Loucy (cell line): ENCODE results near the gene LASP1.
"Not testable (repeated sequence)": the region's sequence is repeated elsewhere in the genome, so short reads cannot be mapped to it uniquely, and the experiment has no call there.

ENCODE experiments used
- H2AFZ ChIP-seq: fragments of 200-600 bp; sonication (generic); 2 replicates; pipeline ENCODE4 v1.6.0; 2016; ENCODE audit warnings: antibody characterized with exemption, mild to moderate bottlenecking, low read length, moderate library complexity
- H3F3A ChIP-seq: fragments of 200-600 bp; 2 replicates; pipeline ENCODE4 v1.6.0; 2016; ENCODE audit warnings: antibody characterized with exemption, low read depth, mild to moderate bottlenecking
- H3K27me3 ChIP-seq: fragments of 200-600 bp; sonication (generic); 2 replicates; pipeline ENCODE4 v1.6.1; 2014; ENCODE audit warnings: low read length, mild to moderate bottlenecking; ENCODE audit not compliant: insufficient read depth, poor library complexity, severe bottlenecking
- H3K36me3 ChIP-seq: fragments of 200-600 bp; sonication (generic); 2 replicates; pipeline ENCODE4 v1.6.1; 2016; ENCODE audit warnings: low read length; ENCODE audit not compliant: insufficient read depth
- H3K4me1 ChIP-seq: fragments of 200-600 bp; sonication (generic); 2 replicates; pipeline ENCODE4 v1.5.1; 2014; ENCODE audit warnings: low read length, mild to moderate bottlenecking; ENCODE audit not compliant: insufficient read depth, poor library complexity, severe bottlenecking
- H3K4me2 ChIP-seq: fragments of 200-600 bp; sonication (generic); 2 replicates; pipeline ENCODE4 v1.6.0; 2014; ENCODE audit warnings: antibody characterized with exemption, low read length, low read depth, mild to moderate bottlenecking; ENCODE audit not compliant: poor library complexity, severe bottlenecking
- H3K4me3 ChIP-seq: fragments of 200-600 bp; sonication (generic); 2 replicates; pipeline ENCODE4 v1.5.1; 2014; ENCODE audit warnings: low read length, mild to moderate bottlenecking, mixed read lengths; ENCODE audit not compliant: poor library complexity, severe bottlenecking
- H3K79me2 ChIP-seq: fragments of 200-600 bp; sonication (generic); 2 replicates; pipeline ENCODE4 v1.6.1; 2014; ENCODE audit warnings: low read length; ENCODE audit not compliant: insufficient read depth
- H3K9ac ChIP-seq: fragments of 200-600 bp; sonication (generic); 2 replicates; pipeline ENCODE4 v1.6.0; 2014; ENCODE audit warnings: mild to moderate bottlenecking, low read depth, low read length, moderate library complexity; ENCODE audit not compliant: poor library complexity, severe bottlenecking
- H3K9me2 ChIP-seq: fragments of 200-600 bp; sonication (generic); replicated peaks from 2 replicates; pipeline ENCODE4 v1.6.1; 2016; ENCODE audit warnings: low read depth, low read length, mixed read lengths
- H3K9me3 ChIP-seq: fragments of 200-600 bp; sonication (generic); 2 replicates; pipeline ENCODE4 v1.6.1; 2014; ENCODE audit warnings: mild to moderate bottlenecking, antibody characterized with exemption, low read length, low read depth; ENCODE audit not compliant: insufficient read depth
- H4K20me1 ChIP-seq: fragments of 200-600 bp; sonication (generic); 2 replicates; pipeline ENCODE4 v1.6.0; 2014; ENCODE audit warnings: antibody characterized with exemption, low read length, mild to moderate bottlenecking; ENCODE audit not compliant: insufficient read depth, poor library complexity, severe bottlenecking
- CTCF ChIP-seq: fragments of 200-600 bp; sonication (generic); conservative IDR thresholded peaks from 2 replicates; pipeline ENCODE4 v1.5.1; 2014; ENCODE audit warnings: mild to moderate bottlenecking, antibody characterized with exemption, low read length
- EZH2phosphoT487 ChIP-seq: fragments of 200-600 bp; IDR thresholded peaks from 2 replicates; pipeline ENCODE4 v1.6.1; 2018; ENCODE audit warnings: antibody characterized with exemption, mild to moderate bottlenecking, moderate library complexity, borderline replicate concordance

Gene LASP1

GRCh38 chr17:38910325-38910724, 40.5 kb downstream of the LASP1 start:
- Histone ChIP-seq H4K20me1 (peaks cover 16% of the 10 kb centered on the region), H3K9ac (no peak overlapping the region), H3K27me3 (no peaks in the 10 kb centered on the region), H3K79me2 (peaks cover 63% of the 10 kb centered on the region), H3K9me2 (no peaks in the 10 kb centered on the region), H3K4me3 (no peak overlapping the region), H2AFZ (no peak overlapping the region), H3K4me2 (no peak overlapping the region), H3K36me3 (peaks cover 69% of the 10 kb centered on the region; the same call in 1 of the 2 replicates), H3K9me3 (no peaks in the 10 kb centered on the region), H3F3A (no peaks in the 10 kb centered on the region), H3K4me1 (peaks cover 6% of the 10 kb centered on the region)
- TF ChIP-seq EZH2phosphoT487: no peak
- no peak for TF ChIP-seq CTCF

- Histone ChIP-seq H3F3A (no peaks in the 10 kb centered on the region), H3K27me3 (no peaks in the 10 kb centered on the region), H3K79me2 (peaks cover 54% of the 10 kb centered on the region), H2AFZ (no peak overlapping the region), H3K9ac (no peak overlapping the region), H4K20me1 (peaks cover 10% of the 10 kb centered on the region), H3K4me2 (no peak overlapping the region), H3K9me3 (no peaks in the 10 kb centered on the region), H3K9me2 (no peaks in the 10 kb centered on the region), H3K4me3 (no peak overlapping the region), H3K36me3 (peaks cover 75% of the 10 kb centered on the region; the same call in 1 of the 2 replicates), H3K4me1 (peaks cover 6% of the 10 kb centered on the region)
- TF ChIP-seq CTCF (no peak), EZH2phosphoT487 (no peak)
These were observed 41.3 kb downstream of the LASP1 start for GRCh38 chr17:38911081-38911730.

GRCh38 chr17:38911731-38912081, 41.8 kb downstream of the LASP1 start:
- H2AFZ ChIP-seq, H3K4me3 ChIP-seq, H3K9me3 ChIP-seq, H3K4me2 ChIP-seq, H3K27me3 ChIP-seq, H3F3A ChIP-seq, H3K9ac ChIP-seq, H3K9me2 ChIP-seq, H3K4me1 ChIP-seq: not testable (repeated sequence)
- peaks cover 10% of the 10 kb centered on the region for H4K20me1 ChIP-seq
- H3K79me2 ChIP-seq: peaks cover 50% of the 10 kb centered on the region
- H3K36me3 ChIP-seq: peaks cover 77% of the 10 kb centered on the region; the same call in 1 of the 2 replicates

GRCh38 chr17:38912221-38912813, 42.5 kb downstream of the LASP1 start:
- peaks cover 77% of the 10 kb centered on the region; the same call in 1 of the 2 replicates for H3K36me3 ChIP-seq
- no peaks in the 10 kb centered on the region for H3K9me3 ChIP-seq
- peaks cover 44% of the 10 kb centered on the region for H3K79me2 ChIP-seq

More at GRCh38 chr17:38912221-38912813, 42.5 kb downstream of the LASP1 start:
- no peaks in the 10 kb centered on the region for H3F3A ChIP-seq
- H3K9me2 ChIP-seq: no peaks in the 10 kb centered on the region
- H2AFZ ChIP-seq: no peak overlapping the region
- H4K20me1 ChIP-seq: peaks cover 7% of the 10 kb centered on the region
- H3K9ac ChIP-seq: no peak overlapping the region
- no peak overlapping the region for H3K4me3 ChIP-seq
- no peaks in the 10 kb centered on the region for H3K27me3 ChIP-seq
- TF ChIP-seq CTCF (no peak), EZH2phosphoT487 (no peak)
- H3K4me1 ChIP-seq: peaks cover 6% of the 10 kb centered on the region
- no peak overlapping the region for H3K4me2 ChIP-seq
